HL-60/S4 treated with retinoic acid at 250 ng/mL for 4 days and 3 days (cell line): ENCODE data around the gene MAPK4.

Experiments used
- in situ Hi-C: fragments of 300-500 bp; cut with MboI; formaldehyde crosslinking; loops from 2 replicates; pipeline ENCODE4 v1.7.0; 2022; ENCODE audit warnings: low sequenced_read_pairs

MAPK4 gene

GRCh38 chr18:50622320-50622719 lies 62.4 kb downstream of the MAPK4 start:
- in situ Hi-C loops = no loop called here

GRCh38 chr18:50622865-50623393 lies 63.0 kb downstream of the MAPK4 start:
- in situ Hi-C loops = no loop called here

- in situ Hi-C loops = no loop called here
Observed at GRCh38 chr18:50623694-50624352, 63.9 kb downstream of the MAPK4 start.

GRCh38 chr18:50624981-50625380 lies 65.1 kb downstream of the MAPK4 start:
- in situ Hi-C loops = no loop called here

GRCh38 chr18:50626317-50626716 lies 66.4 kb downstream of the MAPK4 start:
- in situ Hi-C loops = no loop called here

- in situ Hi-C loops = no loop called here
Observed at GRCh38 chr18:50627594-50628532, 68.0 kb downstream of the MAPK4 start.

- in situ Hi-C loops = no loop called here
Observed at GRCh38 chr18:50628533-50628905, 68.6 kb downstream of the MAPK4 start.

- in situ Hi-C loops = no loop called here
Observed at GRCh38 chr18:50629148-50629631, 69.3 kb downstream of the MAPK4 start.

- in situ Hi-C loops = no loop called here
Observed at GRCh38 chr18:50630895-50631294, 71.0 kb downstream of the MAPK4 start.

- in situ Hi-C loops = no loop called here
Observed at GRCh38 chr18:50632895-50633515, 73.1 kb downstream of the MAPK4 start.

- in situ Hi-C loops = no loop called here
Observed at GRCh38 chr18:50633992-50634391, 74.1 kb downstream of the MAPK4 start.

GRCh38 chr18:50636366-50637057 lies 76.6 kb downstream of the MAPK4 start:
- in situ Hi-C loops = no loop called here

- in situ Hi-C loops = no loop called here
Observed at GRCh38 chr18:50638016-50638883, 78.4 kb downstream of the MAPK4 start.

- in situ Hi-C loops = no loop called here
Observed at GRCh38 chr18:50638884-50639420, 79.1 kb downstream of the MAPK4 start.

GRCh38 chr18:50639711-50640110 lies 79.8 kb downstream of the MAPK4 start:
- in situ Hi-C loops = no loop called here

- in situ Hi-C loops = no loop called here
Observed at GRCh38 chr18:50642439-50642838, 82.6 kb downstream of the MAPK4 start.

- in situ Hi-C loops = no loop called here
Observed at GRCh38 chr18:50644146-50644545, 84.3 kb downstream of the MAPK4 start.

GRCh38 chr18:50644807-50645206 lies 84.9 kb downstream of the MAPK4 start:
- in situ Hi-C loops = no loop called here

GRCh38 chr18:50647237-50647636 lies 87.3 kb downstream of the MAPK4 start:
- in situ Hi-C loops = no loop called here

- in situ Hi-C loops = no loop called here
Observed at GRCh38 chr18:50647792-50648191, 87.9 kb downstream of the MAPK4 start.
